Activated CD8-positive, alpha-beta T cell treated with anti-CD3 and anti-CD28 coated beads, Interleukin-2, amount 10 ng/mL, durations not matched to agents 7 days and 5 days (primary cell): Measurements from ENCODE around the gene WNK1. TPM values are rescaled to one million over a fixed set of nuclear protein-coding genes. Genes with fewer than 3 reads are reported as not detected.
"Not testable (repeated sequence)": the region's sequence is repeated elsewhere in the genome, so short reads cannot be mapped to it uniquely, and the experiment has no call there.

Experiments
- ATAC-seq: fragments of 150-1000 bp; cut with Tn5 transposase; one replicate; pipeline ENCODE4 v1.10.0; 2021; ENCODE audit warnings: moderate library complexity
- CTCF ChIA-PET: fragments of 350-600 bp; sonication (Branson Sonifier 250); formaldehyde crosslinking; loops from one replicate; lab custom pipeline; 2021; ENCODE audit warnings: antibody characterized with exemption; lab: Charles Lee
- POLR2A ChIA-PET: fragments of 350-600 bp; sonication (Branson Sonifier 250); formaldehyde crosslinking; loops from one replicate; lab custom pipeline; 2021; ENCODE audit warnings: antibody characterized with exemption; lab: Charles Lee
- DNase-seq: peaks from one replicate; pipeline ENCODE4 v3.0.0-alpha.2; 2020
- H3K27ac Mint-ChIP-seq: one replicate; pipeline ENCODE4 v1.8.0; 2021; ENCODE audit warnings: mild to moderate bottlenecking, mixed read lengths
- H3K27me3 Mint-ChIP-seq: one replicate; pipeline ENCODE4 v1.8.0; 2021; ENCODE audit warnings: low read depth, mixed read lengths
- H3K36me3 Mint-ChIP-seq: one replicate; pipeline ENCODE4 v1.8.0; 2021; ENCODE audit warnings: low read depth, mixed read lengths
- H3K4me1 Mint-ChIP-seq: one replicate; pipeline ENCODE4 v1.8.0; 2021; ENCODE audit warnings: low read depth, mixed read lengths
- H3K4me3 Mint-ChIP-seq: one replicate; pipeline ENCODE4 v1.8.0; 2021; ENCODE audit warnings: mild to moderate bottlenecking, mixed read lengths
- H3K9me3 Mint-ChIP-seq: one replicate; pipeline ENCODE4 v1.8.0; 2022; ENCODE audit warnings: mixed read lengths; ENCODE audit not compliant: insufficient read depth
- total RNA-seq, 2 experiments: library from RNA; stranded (reverse); gene quantifications; one replicate each; pipeline ENCODE4 v1.2.3, GENCODE V29; 2021

Gene WNK1
- total RNA-seq, 2 experiments from 2014 or later, result 203 to 204 TPM

DNA sequence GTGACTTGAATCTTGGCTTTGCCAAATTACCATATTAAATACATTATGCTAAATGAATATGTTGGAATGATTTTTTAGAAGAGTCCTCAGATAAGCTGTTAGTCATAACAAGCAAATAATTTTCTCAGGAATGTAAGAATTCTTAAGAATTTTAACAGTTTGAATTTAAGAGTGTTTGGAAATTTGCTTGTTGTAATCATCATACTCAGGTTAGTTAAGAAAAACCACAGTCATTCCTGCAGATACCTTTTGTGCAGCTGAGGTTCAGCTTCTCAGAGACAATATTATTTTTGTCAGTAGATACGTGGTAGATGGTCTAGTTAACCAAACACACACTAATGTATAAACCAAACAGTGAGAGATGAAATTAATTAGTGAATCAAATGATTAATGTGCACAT, 8.9 kb downstream of the WNK1 start:
- Mint-ChIP-seq H3K9me3 (no peaks in the 10 kb centered on the region), H3K4me1 (peaks cover 53% of the 10 kb centered on the region), H3K36me3 (peaks cover 49% of the 10 kb centered on the region), H3K27ac (no peak overlapping the region), H3K4me3 (no peak overlapping the region), H3K27me3 (no peaks in the 10 kb centered on the region)
- DNase-seq (no peak), ATAC-seq (no peak)
- CTCF ChIA-PET, result interaction anchor here (1.0 to 6.2 kb wide), 8 partner anchors 8 to 146 kb away, joined by 3 to 43 read pairs (median 5); no protein-coding TSS in a partner anchor
- POLR2A ChIA-PET, result interaction anchor here (0.6 to 1.7 kb wide), 2 partner anchors 10 to 86 kb away, joined by 4 to 10 read pairs; partner anchors contain the start of gene WNK1

- ChIA-PET POLR2A (no interaction called here), CTCF (interaction anchor here (0.8 to 2.0 kb wide), 3 partner anchors 10 to 45 kb away, joined by 3 to 6 read pairs (median 3); no protein-coding TSS in a partner anchor)
- DNase-seq, result no peak
- Mint-ChIP-seq H3K27me3 (no peaks in the 10 kb centered on the region), H3K27ac (no peak overlapping the region), H3K36me3 (peaks cover 38% of the 10 kb centered on the region), H3K4me3 (no peak overlapping the region), H3K4me1 (peaks cover 54% of the 10 kb centered on the region), H3K9me3 (no peaks in the 10 kb centered on the region)
- no peak for ATAC-seq
Observed at GRCh38 chr12:765840-766239, 13.5 kb downstream of the WNK1 start.

- H3K4me3 Mint-ChIP-seq, result no peak overlapping the region
- ChIA-PET POLR2A (no interaction called here), CTCF (no interaction called here)
- H3K4me1 Mint-ChIP-seq, result peaks cover 56% of the 10 kb centered on the region
- H3K9me3 Mint-ChIP-seq, result no peaks in the 10 kb centered on the region
- DNase-seq (no peak), ATAC-seq (no peak)
- H3K36me3 Mint-ChIP-seq, result peaks cover 27% of the 10 kb centered on the region
- H3K27me3 Mint-ChIP-seq, result no peaks in the 10 kb centered on the region
- no peak overlapping the region for H3K27ac Mint-ChIP-seq
Observed at GRCh38 chr12:768434-768833, 16.1 kb downstream of the WNK1 start.

DNA sequence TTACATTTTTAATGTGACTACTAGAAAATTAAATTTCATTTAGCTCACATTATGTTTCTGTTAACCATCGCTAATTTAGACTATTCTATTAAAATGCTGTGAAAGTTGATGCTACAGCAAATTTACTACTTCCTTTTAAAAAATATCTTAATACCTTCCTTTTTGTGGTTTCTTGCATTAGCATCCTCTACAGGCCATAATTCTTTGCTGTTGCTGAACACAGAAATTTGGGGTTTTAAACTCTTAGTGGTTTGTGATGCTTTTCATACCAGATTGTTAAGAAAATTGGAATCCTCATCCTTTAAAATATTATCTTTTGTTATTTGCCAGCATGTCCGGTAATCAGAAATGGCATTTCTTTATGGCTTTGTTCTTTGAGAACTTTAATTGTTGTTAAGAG, 18.1 kb downstream of the WNK1 start:
- H3K36me3 Mint-ChIP-seq, result peaks cover 20% of the 10 kb centered on the region
- ChIA-PET CTCF (interaction anchor here (0.7 to 1.8 kb wide), 4 partner anchors 20 to 194 kb away, joined by 3 to 5 read pairs (median 4); no protein-coding TSS in a partner anchor), POLR2A (no interaction called here)
- DNase-seq (no peak), ATAC-seq (no peak)
- H3K4me3 Mint-ChIP-seq, result no peak overlapping the region
- no peaks in the 10 kb centered on the region for H3K27me3 Mint-ChIP-seq
- peaks cover 60% of the 10 kb centered on the region for H3K4me1 Mint-ChIP-seq
- H3K9me3 Mint-ChIP-seq, result no peaks in the 10 kb centered on the region
- H3K27ac Mint-ChIP-seq, result no peak overlapping the region

- Mint-ChIP-seq H3K27me3 (no peaks in the 10 kb centered on the region), H3K4me1 (peaks cover 65% of the 10 kb centered on the region), H3K27ac (no peak overlapping the region), H3K9me3 (no peaks in the 10 kb centered on the region), H3K4me3 (no peak overlapping the region), H3K36me3 (peaks cover 19% of the 10 kb centered on the region)
- POLR2A ChIA-PET, result interaction anchor here (0.6 kb wide), 1 partner anchor 16 kb away, joined by 8 read pairs; no protein-coding TSS in a partner anchor
- ATAC-seq (no peak), DNase-seq (no peak)
- CTCF ChIA-PET, result interaction anchor here (0.9 to 1.8 kb wide), 4 partner anchors 21 to 196 kb away, joined by 3 to 5 read pairs (median 4); no protein-coding TSS in a partner anchor
Observed at GRCh38 chr12:772056-772697, 19.8 kb downstream of the WNK1 start.

GRCh38 chr12:774051-774614, 21.8 kb downstream of the WNK1 start:
- ChIA-PET POLR2A (interaction anchor here (1.3 kb wide), 1 partner anchor 22 kb away, joined by 3 read pairs; the partner anchor contains the start of gene WNK1), CTCF (interaction anchor here (1.6 kb wide), 1 partner anchor 204 kb away, joined by 4 read pairs; no protein-coding TSS in a partner anchor)
- Mint-ChIP-seq H3K27ac (no peak overlapping the region), H3K9me3 (no peaks in the 10 kb centered on the region), H3K36me3 (peaks cover 17% of the 10 kb centered on the region), H3K4me1 (peaks cover 62% of the 10 kb centered on the region), H3K4me3 (no peak overlapping the region), H3K27me3 (no peaks in the 10 kb centered on the region)
- no peak for DNase-seq
- ATAC-seq, result no peak

DNA sequence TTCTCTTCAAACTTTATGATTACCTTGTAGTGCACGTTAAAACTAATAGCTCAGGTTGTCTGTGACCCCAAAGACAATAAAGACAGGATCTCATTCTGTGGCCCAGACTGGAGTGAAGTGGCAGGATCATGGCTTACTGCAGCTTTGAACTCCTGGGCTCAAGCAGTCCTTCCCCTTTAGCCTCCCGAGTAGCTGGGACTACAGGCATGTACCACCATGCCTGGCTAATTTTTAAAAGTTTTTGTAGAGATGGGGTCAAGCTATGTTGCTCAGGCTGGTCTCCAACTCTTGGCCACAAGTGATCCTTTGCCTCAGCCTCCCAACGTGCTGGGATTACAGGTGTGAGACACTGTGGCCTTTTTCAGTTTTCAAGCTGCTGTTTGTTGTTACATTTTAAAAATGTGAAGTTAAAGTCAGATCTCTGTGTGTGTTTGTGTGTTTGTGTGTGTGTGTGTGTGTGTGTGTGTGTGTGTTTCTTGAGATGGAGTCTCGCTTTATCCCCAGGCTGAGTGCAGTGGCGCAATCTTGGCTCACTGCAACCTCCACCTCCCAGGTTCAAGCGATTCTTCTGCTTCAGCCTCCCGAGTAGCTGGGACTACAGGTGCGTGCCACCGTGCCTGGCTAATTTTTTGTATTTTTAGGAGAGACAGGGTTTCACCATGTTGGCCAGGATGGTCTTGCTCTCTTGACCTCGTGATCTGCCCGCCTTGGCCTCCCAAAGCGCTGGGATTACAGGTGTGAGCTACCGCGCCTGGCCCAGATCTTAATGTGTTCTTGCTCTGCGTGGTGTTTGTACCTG, 23.8 kb downstream of the WNK1 start:
- H3K9me3 Mint-ChIP-seq, H3K27ac Mint-ChIP-seq, POLR2A ChIA-PET, DNase-seq, H3K4me3 Mint-ChIP-seq, H3K27me3 Mint-ChIP-seq, ATAC-seq: not testable (repeated sequence)
- CTCF ChIA-PET, result interaction anchor here (0.6 to 3.8 kb wide), 12 partner anchors 11 to 206 kb away, joined by 3 to 27 read pairs (median 5); no protein-coding TSS in a partner anchor
- Mint-ChIP-seq H3K36me3 (peaks cover 19% of the 10 kb centered on the region), H3K4me1 (peaks cover 69% of the 10 kb centered on the region)

GRCh38 chr12:776772-777373, 24.5 kb downstream of the WNK1 start:
- peaks cover 70% of the 10 kb centered on the region for H3K4me1 Mint-ChIP-seq
- H3K27me3 Mint-ChIP-seq, H3K4me3 Mint-ChIP-seq, DNase-seq, ATAC-seq, H3K9me3 Mint-ChIP-seq, H3K27ac Mint-ChIP-seq: not testable (repeated sequence)
- CTCF ChIA-PET, result interaction anchor here (0.9 to 3.8 kb wide), 19 partner anchors 11 to 807 kb away, joined by 3 to 27 read pairs (median 5); no protein-coding TSS in a partner anchor
- H3K36me3 Mint-ChIP-seq, result peaks cover 19% of the 10 kb centered on the region
- POLR2A ChIA-PET, result interaction anchor here (0.9 kb wide), 1 partner anchor 173 kb away, joined by 4 read pairs; the partner anchor contains the start of gene RAD52

DNA sequence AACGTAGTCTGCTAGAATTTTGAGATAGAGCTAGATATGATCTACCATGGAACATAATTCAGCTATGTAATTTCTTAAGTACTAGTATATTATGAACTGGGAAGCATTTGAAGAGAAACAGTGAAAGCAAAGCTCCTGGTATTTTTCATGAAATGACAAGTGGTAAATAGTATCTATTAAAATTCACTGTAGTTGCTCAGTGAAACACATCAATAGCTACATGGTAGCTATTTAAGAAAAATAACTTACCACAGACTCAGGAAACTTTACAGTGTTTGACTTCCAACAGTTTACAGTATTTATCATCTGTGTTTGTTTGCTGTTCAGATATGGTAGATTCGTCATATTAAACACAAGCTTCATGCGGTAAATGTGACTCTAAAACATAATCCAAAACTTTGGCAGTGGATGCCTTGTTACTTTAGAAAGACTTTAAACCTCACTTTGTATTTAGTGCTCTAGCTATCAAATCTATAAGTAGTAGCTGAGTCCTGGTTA, 25.2 kb downstream of the WNK1 start:
- CTCF ChIA-PET, result interaction anchor here (0.9 to 3.8 kb wide), 13 partner anchors 10 to 806 kb away, joined by 3 to 27 read pairs (median 6); no protein-coding TSS in a partner anchor
- POLR2A ChIA-PET, result interaction anchor here (0.9 to 1.0 kb wide), 2 partner anchors 26 to 172 kb away, joined by 3 to 4 read pairs; partner anchors contain the start of genes RAD52 and WNK1
- DNase-seq (no peak), ATAC-seq (no peak)
- no peaks in the 10 kb centered on the region for H3K27me3 Mint-ChIP-seq
- no peak overlapping the region for H3K4me3 Mint-ChIP-seq
- no peak overlapping the region for H3K27ac Mint-ChIP-seq
- H3K36me3 Mint-ChIP-seq, result peaks cover 18% of the 10 kb centered on the region
- H3K9me3 Mint-ChIP-seq, result no peaks in the 10 kb centered on the region
- H3K4me1 Mint-ChIP-seq, result peaks cover 67% of the 10 kb centered on the region

DNA sequence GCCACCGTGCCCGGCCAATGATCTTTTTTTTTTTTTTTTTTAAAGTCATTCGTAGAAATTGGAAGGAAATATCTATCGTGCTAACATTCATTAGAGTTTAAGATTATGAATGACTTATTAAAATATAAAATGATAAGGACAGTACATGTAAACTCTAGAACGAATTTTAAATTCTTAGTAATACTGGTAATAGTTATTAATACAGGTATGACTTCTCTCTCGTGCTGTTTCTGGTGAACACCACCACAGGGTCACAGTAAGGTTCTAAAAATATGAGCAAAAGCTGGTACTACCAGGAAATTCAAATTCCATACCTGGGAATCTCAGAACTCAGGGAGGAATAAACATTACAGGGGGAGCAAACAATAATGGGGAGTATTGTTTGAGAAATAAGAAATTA, 26.2 kb downstream of the WNK1 start:
- no peak overlapping the region for H3K27ac Mint-ChIP-seq
- peak overlapping the region; percentile 40 for H3K4me3 Mint-ChIP-seq
- ATAC-seq (no peak), DNase-seq (no peak)
- H3K36me3 Mint-ChIP-seq, result peaks cover 15% of the 10 kb centered on the region
- peaks cover 58% of the 10 kb centered on the region for H3K4me1 Mint-ChIP-seq
- ChIA-PET POLR2A (no interaction called here), CTCF (interaction anchor here (3.3 kb wide), 1 partner anchor 37 kb away, joined by 30 read pairs; no protein-coding TSS in a partner anchor)
- no peaks in the 10 kb centered on the region for H3K9me3 Mint-ChIP-seq
- H3K27me3 Mint-ChIP-seq, result no peaks in the 10 kb centered on the region
